Measurements from ENCODE around the gene HNRNPA1. TPM values are rescaled to one million over a fixed set of nuclear protein-coding genes. Genes with fewer than 3 reads are reported as not detected.

HNRNPA1 gene
- total RNA-seq, 1 experiment from 2014 or later: 2,589 TPM

DNA sequence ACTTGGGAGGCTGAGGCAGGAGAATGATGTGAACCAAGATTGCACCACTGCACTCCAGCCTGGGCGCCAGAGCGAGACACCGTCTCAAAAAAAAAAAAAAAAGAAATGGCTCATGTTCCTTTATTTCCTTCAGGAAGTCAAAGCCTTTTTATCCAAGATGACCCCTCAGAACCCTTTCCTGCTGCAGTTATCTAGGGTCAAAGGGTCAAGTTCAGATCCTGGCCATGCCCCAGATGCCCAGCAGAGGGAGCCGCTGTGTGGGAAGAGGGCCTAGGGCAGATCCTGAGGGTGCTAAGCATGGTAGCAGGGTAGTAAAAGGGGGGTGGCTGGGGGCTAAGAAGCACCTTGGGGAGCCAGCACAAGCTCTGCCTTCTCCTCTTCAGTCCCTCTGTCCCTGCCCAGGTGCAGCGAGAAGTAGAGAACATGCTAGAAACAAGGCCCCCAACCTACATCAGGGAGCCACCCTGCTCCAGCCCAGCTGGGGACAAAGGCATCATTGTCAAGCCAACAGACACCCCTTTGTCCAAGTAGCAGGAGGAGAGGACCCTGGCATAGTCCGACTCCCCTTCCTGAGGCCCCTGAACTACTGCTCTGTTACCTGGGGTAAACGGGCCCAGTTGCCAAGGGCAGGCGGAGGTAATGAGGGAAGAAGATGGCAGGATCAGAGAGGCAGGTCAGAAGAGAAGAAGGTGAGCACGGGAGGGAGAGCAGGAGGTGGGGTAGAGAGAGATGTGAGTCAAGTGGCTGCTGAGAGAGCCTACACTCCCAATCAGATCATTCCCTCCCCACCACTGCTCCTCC lies 13.8 kb downstream of the HNRNPA1 start:
- POLR2A ChIA-PET: interaction anchor here (0.6 to 1.3 kb wide), 2 partner anchors 59 to 65 kb away, joined by 4 to 6 read pairs; no protein-coding TSS in a partner anchor
- no peak overlapping the region for H3K4me3 Mint-ChIP-seq
- DNase-seq (ENCODE audit: low spot score): peak; percentile 88
- no peak for TF ChIP-seq IRF1 (CRISPR knock-in tag; IDR thresholded peaks at IDR 0.05)
- no peak for TF ChIP-seq MXD4 (CRISPR knock-in tag; IDR thresholded peaks at IDR 0.05; ENCODE audit: borderline replicate concordance)
- no peak for TF ChIP-seq ZNF281 (CRISPR knock-in tag; IDR thresholded peaks at IDR 0.05)
- TF ChIP-seq RORB (CRISPR knock-in tag; IDR thresholded peaks at IDR 0.05): no peak
- TF ChIP-seq IRF2 (CRISPR knock-in tag; IDR thresholded peaks at IDR 0.05; ENCODE audit: borderline replicate concordance, low read depth): no peak
- TF ChIP-seq, protein P1, sequence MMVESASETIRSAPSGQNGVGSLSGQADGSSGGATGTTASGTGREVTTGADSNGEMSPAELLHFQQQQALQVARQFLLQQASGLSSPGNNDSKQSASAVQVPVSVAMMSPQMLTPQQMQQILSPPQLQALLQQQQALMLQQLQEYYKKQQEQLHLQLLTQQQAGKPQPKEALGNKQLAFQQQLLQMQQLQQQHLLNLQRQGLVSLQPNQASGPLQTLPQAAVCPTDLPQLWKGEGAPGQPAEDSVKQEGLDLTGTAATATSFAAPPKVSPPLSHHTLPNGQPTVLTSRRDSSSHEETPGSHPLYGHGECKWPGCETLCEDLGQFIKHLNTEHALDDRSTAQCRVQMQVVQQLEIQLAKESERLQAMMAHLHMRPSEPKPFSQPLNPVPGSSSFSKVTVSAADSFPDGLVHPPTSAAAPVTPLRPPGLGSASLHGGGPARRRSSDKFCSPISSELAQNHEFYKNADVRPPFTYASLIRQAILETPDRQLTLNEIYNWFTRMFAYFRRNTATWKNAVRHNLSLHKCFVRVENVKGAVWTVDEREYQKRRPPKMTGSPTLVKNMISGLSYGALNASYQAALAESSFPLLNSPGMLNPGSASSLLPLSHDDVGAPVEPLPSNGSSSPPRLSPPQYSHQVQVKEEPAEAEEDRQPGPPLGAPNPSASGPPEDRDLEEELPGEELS (CRISPR knock-in tag; IDR thresholded peaks at IDR 0.05): no peak
- TF ChIP-seq ZNF671 (CRISPR knock-in tag; IDR thresholded peaks at IDR 0.05): no peak
- TF ChIP-seq, protein P2, sequence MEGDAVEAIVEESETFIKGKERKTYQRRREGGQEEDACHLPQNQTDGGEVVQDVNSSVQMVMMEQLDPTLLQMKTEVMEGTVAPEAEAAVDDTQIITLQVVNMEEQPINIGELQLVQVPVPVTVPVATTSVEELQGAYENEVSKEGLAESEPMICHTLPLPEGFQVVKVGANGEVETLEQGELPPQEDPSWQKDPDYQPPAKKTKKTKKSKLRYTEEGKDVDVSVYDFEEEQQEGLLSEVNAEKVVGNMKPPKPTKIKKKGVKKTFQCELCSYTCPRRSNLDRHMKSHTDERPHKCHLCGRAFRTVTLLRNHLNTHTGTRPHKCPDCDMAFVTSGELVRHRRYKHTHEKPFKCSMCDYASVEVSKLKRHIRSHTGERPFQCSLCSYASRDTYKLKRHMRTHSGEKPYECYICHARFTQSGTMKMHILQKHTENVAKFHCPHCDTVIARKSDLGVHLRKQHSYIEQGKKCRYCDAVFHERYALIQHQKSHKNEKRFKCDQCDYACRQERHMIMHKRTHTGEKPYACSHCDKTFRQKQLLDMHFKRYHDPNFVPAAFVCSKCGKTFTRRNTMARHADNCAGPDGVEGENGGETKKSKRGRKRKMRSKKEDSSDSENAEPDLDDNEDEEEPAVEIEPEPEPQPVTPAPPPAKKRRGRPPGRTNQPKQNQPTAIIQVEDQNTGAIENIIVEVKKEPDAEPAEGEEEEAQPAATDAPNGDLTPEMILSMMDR (IDR thresholded peaks at IDR 0.05): peak; percentile 77
- TF ChIP-seq ZNF512 (CRISPR knock-in tag; IDR thresholded peaks at IDR 0.05; ENCODE audit: borderline replicate concordance): no peak
- no peak for TF ChIP-seq KAT7 (CRISPR knock-in tag; IDR thresholded peaks at IDR 0.05; ENCODE audit: borderline replicate concordance)
- no peak for TF ChIP-seq ZNF416 (CRISPR knock-in tag; IDR thresholded peaks at IDR 0.05)
- no peak for TF ChIP-seq NR1H2 (CRISPR knock-in tag; IDR thresholded peaks at IDR 0.05)
- TF ChIP-seq CDX4 (CRISPR knock-in tag; IDR thresholded peaks at IDR 0.05; ENCODE audit: borderline replicate concordance): no peak
- TF ChIP-seq, protein P3, sequence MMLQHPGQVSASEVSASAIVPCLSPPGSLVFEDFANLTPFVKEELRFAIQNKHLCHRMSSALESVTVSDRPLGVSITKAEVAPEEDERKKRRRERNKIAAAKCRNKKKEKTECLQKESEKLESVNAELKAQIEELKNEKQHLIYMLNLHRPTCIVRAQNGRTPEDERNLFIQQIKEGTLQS (CRISPR knock-in tag; conservative IDR thresholded peaks at IDR 0.05): no peak
- TF ChIP-seq ETV6 (CRISPR knock-in tag; IDR thresholded peaks at IDR 0.05): no peak
- TF ChIP-seq ZSCAN18 (CRISPR knock-in tag; IDR thresholded peaks at IDR 0.05): no peak
- TF ChIP-seq, protein P4, sequence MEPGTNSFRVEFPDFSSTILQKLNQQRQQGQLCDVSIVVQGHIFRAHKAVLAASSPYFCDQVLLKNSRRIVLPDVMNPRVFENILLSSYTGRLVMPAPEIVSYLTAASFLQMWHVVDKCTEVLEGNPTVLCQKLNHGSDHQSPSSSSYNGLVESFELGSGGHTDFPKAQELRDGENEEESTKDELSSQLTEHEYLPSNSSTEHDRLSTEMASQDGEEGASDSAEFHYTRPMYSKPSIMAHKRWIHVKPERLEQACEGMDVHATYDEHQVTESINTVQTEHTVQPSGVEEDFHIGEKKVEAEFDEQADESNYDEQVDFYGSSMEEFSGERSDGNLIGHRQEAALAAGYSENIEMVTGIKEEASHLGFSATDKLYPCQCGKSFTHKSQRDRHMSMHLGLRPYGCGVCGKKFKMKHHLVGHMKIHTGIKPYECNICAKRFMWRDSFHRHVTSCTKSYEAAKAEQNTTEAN (CRISPR knock-in tag; IDR thresholded peaks at IDR 0.05): no peak
- TF ChIP-seq, protein P5, sequence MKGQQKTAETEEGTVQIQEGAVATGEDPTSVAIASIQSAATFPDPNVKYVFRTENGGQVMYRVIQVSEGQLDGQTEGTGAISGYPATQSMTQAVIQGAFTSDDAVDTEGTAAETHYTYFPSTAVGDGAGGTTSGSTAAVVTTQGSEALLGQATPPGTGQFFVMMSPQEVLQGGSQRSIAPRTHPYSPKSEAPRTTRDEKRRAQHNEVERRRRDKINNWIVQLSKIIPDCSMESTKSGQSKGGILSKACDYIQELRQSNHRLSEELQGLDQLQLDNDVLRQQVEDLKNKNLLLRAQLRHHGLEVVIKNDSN (CRISPR knock-in tag; IDR thresholded peaks at IDR 0.05): no peak
- no peak for TF ChIP-seq NFYB (CRISPR knock-in tag; conservative IDR thresholded peaks at IDR 0.05; ENCODE audit: low read depth)
- TF ChIP-seq NFE2L1 (CRISPR knock-in tag; IDR thresholded peaks at IDR 0.05): no peak
- peak; percentile 50; the same call in 1 of the 2 replicates for TF ChIP-seq NR2C2 (CRISPR knock-in tag; IDR thresholded peaks at IDR 0.05)
- peak; percentile 14; the same call in 1 of the 2 replicates for TF ChIP-seq ZNF423 (CRISPR knock-in tag; IDR thresholded peaks at IDR 0.05)
- TF ChIP-seq SP1 (CRISPR knock-in tag; conservative IDR thresholded peaks at IDR 0.05): 0 out of 2 replicates have a peak, but pooled peaks have one; percentile 22

More for the DNA sequence above, 13.8 kb downstream of the HNRNPA1 start:
- CTCF ChIA-PET: interaction anchor here (0.7 to 9.8 kb wide), 11 partner anchors 15 to 105 kb away, joined by 3 to 130 read pairs (median 6); partner anchors contain the start of genes CBX5 and COPZ1
- Mint-ChIP-seq H3K9me3 (no peaks in the 10 kb centered on the region), H3K36me3 (no peaks in the 10 kb centered on the region), H3K27me3 (ENCODE audit: low read depth) (peaks cover 4% of the 10 kb centered on the region), H3K4me1 (peaks cover 4% of the 10 kb centered on the region), H3K27ac (no peak overlapping the region)
- ATAC-seq: peak; percentile 76

All from WTC11 (cell line).